Activated CD8-positive, alpha-beta memory T cell treated with anti-CD3 and anti-CD28 coated beads, Interleukin-2, amount 10 ng/mL, durations not matched to agents 7 days and 5 days (primary cell): ENCODE data around the gene USH2A. TPM values are rescaled to one million over a fixed set of nuclear protein-coding genes. Genes with fewer than 3 reads are reported as not detected.

ENCODE experiments used
- ATAC-seq: fragments of 150-1000 bp; cut with Tn5 transposase; one replicate; pipeline ENCODE4 v1.10.0; 2021; ENCODE audit warnings: moderate library complexity
- CTCF ChIA-PET: fragments of 350-600 bp; sonication (Branson Sonifier 250); formaldehyde crosslinking; loops from one replicate; lab custom pipeline; 2021; ENCODE audit warnings: antibody characterized with exemption; lab: Charles Lee
- DNase-seq: peaks from one replicate; pipeline ENCODE4 v3.0.0-alpha.2; 2020
- H3K27ac Mint-ChIP-seq: one replicate; pipeline ENCODE4 v1.8.0; 2021; ENCODE audit warnings: mild to moderate bottlenecking, mixed read lengths
- H3K27me3 Mint-ChIP-seq: one replicate; pipeline ENCODE4 v1.8.0; 2021; ENCODE audit warnings: mixed read lengths
- H3K36me3 Mint-ChIP-seq: one replicate; pipeline ENCODE4 v1.8.0; 2021; ENCODE audit warnings: mild to moderate bottlenecking, mixed read lengths
- H3K4me1 Mint-ChIP-seq: one replicate; pipeline ENCODE4 v1.8.0; 2021; ENCODE audit warnings: mixed read lengths
- H3K4me3 Mint-ChIP-seq: one replicate; pipeline ENCODE4 v1.8.0; 2021; ENCODE audit warnings: mild to moderate bottlenecking, moderate library complexity, mixed read lengths
- H3K9me3 Mint-ChIP-seq: one replicate; pipeline ENCODE4 v1.8.0; 2022; ENCODE audit warnings: low read depth, mixed read lengths
- total RNA-seq, 2 experiments: library from RNA; stranded (reverse); gene quantifications; one replicate each; pipeline ENCODE4 v1.2.3, GENCODE V29; 2021

USH2A gene
- total RNA-seq, 2 experiments from 2014 or later, result not detected

GRCh38 chr1:215911406-215911968 lies 511.8 kb downstream of the USH2A start:
- H3K36me3 Mint-ChIP-seq, result no peaks in the 10 kb centered on the region
- H3K9me3 Mint-ChIP-seq, result peaks cover 17% of the 10 kb centered on the region
- ATAC-seq (no peak), DNase-seq (no peak)
- no peak overlapping the region for H3K27ac Mint-ChIP-seq
- H3K27me3 Mint-ChIP-seq, result no peaks in the 10 kb centered on the region
- H3K4me1 Mint-ChIP-seq, result no peaks in the 10 kb centered on the region
- CTCF ChIA-PET, result no interaction called here
- no peak overlapping the region for H3K4me3 Mint-ChIP-seq

DNA sequence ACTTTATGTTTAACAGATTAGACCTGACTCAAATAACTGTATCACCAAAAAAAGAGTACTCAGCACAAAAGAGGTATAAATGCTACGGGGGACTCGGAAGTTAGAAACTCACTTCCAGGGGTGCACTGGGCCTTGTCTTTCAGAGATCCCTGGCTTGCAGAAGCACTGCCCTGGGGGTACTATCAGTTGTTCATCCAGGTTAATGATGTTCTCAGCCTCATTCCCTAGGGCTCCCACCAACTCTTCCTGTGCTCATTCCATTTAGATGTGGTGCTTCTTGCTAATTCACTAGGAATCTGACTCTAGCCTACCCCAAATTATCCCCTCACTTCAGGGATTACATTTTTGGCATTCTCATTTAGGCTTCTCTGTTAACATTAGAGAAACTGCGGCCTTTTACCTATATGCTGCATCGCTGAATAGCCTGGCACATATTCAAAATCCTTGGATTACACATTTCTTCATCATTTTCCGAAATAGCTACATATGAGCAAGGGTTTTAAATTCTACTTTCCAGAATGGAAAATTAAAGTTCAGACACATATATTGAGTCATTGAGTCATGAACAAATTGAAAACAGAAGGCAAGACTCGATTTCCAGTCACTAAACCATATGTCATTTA lies 517.6 kb downstream of the USH2A start:
- H3K4me1 Mint-ChIP-seq, result no peaks in the 10 kb centered on the region

DNA sequence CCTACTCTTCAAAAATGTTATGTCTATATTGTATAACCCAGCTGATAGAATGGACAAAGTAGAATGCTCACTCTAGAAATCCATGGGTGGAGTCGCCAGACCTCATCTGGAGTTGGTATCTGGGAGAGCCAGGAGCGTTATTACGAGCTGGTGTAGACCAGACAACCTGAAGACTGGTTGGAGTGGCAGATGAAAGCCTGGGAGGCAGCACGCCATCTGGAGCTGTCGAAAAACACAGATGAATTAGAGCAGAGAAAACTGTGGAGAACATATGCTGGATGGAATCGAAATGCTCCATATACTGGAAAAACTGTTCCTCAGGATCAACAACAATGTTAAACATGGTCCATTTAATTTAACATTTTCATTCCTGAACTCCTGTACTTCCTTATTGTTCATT lies 522.6 kb downstream of the USH2A start:
- Mint-ChIP-seq H3K27me3 (no peaks in the 10 kb centered on the region), H3K36me3 (no peaks in the 10 kb centered on the region), H3K9me3 (peaks cover 17% of the 10 kb centered on the region), H3K27ac (no peak overlapping the region), H3K4me1 (no peaks in the 10 kb centered on the region), H3K4me3 (no peak overlapping the region)
- ATAC-seq (no peak), DNase-seq (no peak)
- CTCF ChIA-PET, result no interaction called here

More for the DNA sequence above, 517.6 kb downstream of the USH2A start:
- Mint-ChIP-seq H3K27me3 (no peaks in the 10 kb centered on the region), H3K36me3 (no peaks in the 10 kb centered on the region), H3K9me3 (peaks cover 11% of the 10 kb centered on the region), H3K27ac (no peak overlapping the region), H3K4me3 (no peak overlapping the region)
- ATAC-seq (no peak), DNase-seq (no peak)
- CTCF ChIA-PET, result no interaction called here

DNA sequence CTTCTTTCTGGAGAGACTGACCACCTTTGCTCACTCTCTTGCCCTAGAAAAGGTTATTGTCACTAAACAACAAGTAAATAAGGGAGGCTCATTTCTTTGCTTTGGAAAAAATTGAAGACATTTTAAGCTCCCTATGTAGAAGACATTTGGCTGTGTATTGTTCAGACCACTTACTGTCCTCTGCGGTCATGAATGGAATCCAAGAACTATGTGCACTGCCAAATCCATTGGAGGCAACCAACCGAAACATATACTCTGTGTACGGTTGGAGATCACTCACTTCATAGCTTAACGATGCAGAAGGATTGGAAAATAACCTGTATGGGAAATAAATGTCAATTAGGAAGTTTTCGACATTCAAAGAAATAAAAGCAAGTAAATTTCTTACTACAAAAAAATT lies 523.3 kb downstream of the USH2A start:
- no peak for ATAC-seq

GRCh38 chr1:215895893-215896292 lies 527.4 kb downstream of the USH2A start:
- H3K4me3 Mint-ChIP-seq, result no peak overlapping the region
- H3K36me3 Mint-ChIP-seq, result no peaks in the 10 kb centered on the region
- no peak for DNase-seq
- H3K27me3 Mint-ChIP-seq, result no peaks in the 10 kb centered on the region
- H3K9me3 Mint-ChIP-seq, result peaks cover 8% of the 10 kb centered on the region
- no peak for ATAC-seq
- no peak overlapping the region for H3K27ac Mint-ChIP-seq
- CTCF ChIA-PET, result no interaction called here
- no peaks in the 10 kb centered on the region for H3K4me1 Mint-ChIP-seq

More for the DNA sequence above, 523.3 kb downstream of the USH2A start:
- CTCF ChIA-PET, result no interaction called here
- H3K9me3 Mint-ChIP-seq, result peaks cover 17% of the 10 kb centered on the region
- DNase-seq, result no peak
- H3K27me3 Mint-ChIP-seq, result no peaks in the 10 kb centered on the region
- H3K36me3 Mint-ChIP-seq, result no peaks in the 10 kb centered on the region
- H3K27ac Mint-ChIP-seq, result no peak overlapping the region
- H3K4me3 Mint-ChIP-seq, result no peak overlapping the region
- no peaks in the 10 kb centered on the region for H3K4me1 Mint-ChIP-seq

- CTCF ChIA-PET, result no interaction called here
- H3K4me1 Mint-ChIP-seq, result no peaks in the 10 kb centered on the region
- DNase-seq (no peak), ATAC-seq (no peak)
- H3K27me3 Mint-ChIP-seq, result no peaks in the 10 kb centered on the region
- peaks cover 10% of the 10 kb centered on the region for H3K9me3 Mint-ChIP-seq
- no peaks in the 10 kb centered on the region for H3K36me3 Mint-ChIP-seq
- no peak overlapping the region for H3K27ac Mint-ChIP-seq
- no peak overlapping the region for H3K4me3 Mint-ChIP-seq
These were observed 528.0 kb downstream of the USH2A start for GRCh38 chr1:215895276-215895675.

DNA sequence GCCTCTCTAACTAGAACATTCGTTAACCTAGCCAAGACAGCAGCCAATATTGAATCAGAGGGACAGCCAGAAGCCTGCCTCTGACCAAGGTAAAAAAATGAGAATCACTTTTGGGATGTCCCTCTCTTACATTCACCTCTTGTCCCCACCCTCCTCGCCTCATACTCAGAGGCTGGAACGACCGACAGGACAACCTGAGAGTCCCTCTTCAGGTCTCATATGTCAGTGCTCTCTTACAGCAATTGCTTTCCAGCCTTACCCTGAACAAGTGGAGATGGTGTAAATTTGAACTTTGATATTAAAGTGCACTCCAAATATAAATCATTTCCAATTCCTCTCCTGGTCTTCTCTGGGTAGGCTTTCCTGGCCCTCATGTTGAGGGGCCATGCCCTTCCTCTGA lies 528.6 kb downstream of the USH2A start:
- ATAC-seq (no peak), DNase-seq (no peak)
- Mint-ChIP-seq H3K4me3 (no peak overlapping the region), H3K4me1 (no peaks in the 10 kb centered on the region), H3K27me3 (no peaks in the 10 kb centered on the region), H3K9me3 (peaks cover 7% of the 10 kb centered on the region), H3K36me3 (no peaks in the 10 kb centered on the region), H3K27ac (no peak overlapping the region)
- CTCF ChIA-PET, result no interaction called here

- no peaks in the 10 kb centered on the region for H3K4me1 Mint-ChIP-seq
- DNase-seq, result no peak
- peaks cover 7% of the 10 kb centered on the region for H3K9me3 Mint-ChIP-seq
- no peaks in the 10 kb centered on the region for H3K27me3 Mint-ChIP-seq
- no peak for ATAC-seq
- CTCF ChIA-PET, result no interaction called here
- H3K4me3 Mint-ChIP-seq, result no peak overlapping the region
- no peaks in the 10 kb centered on the region for H3K36me3 Mint-ChIP-seq
- H3K27ac Mint-ChIP-seq, result no peak overlapping the region
These were observed 531.8 kb downstream of the USH2A start for GRCh38 chr1:215891266-215892057.

DNA sequence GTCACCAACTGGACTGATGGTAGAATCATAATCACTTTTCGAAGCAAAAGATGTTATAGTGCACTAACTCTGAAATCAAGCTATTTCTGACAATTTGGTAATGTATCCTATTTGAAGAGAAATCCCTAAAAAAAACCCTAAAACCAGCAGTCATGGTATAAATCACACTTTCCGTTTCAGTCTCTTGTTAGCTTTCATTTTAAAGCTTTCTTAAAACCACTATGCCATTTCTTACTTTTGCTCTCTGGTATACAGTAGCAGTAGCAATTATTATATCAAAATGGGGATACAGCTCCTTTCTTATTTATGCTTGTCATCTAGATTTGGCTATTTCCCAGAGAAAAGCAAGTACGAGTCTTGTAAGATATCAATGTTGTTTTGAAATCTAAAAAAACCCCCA lies 532.8 kb downstream of the USH2A start:
- H3K27ac Mint-ChIP-seq, result no peak overlapping the region
- CTCF ChIA-PET, result no interaction called here
- H3K36me3 Mint-ChIP-seq, result no peaks in the 10 kb centered on the region
- ATAC-seq (no peak), DNase-seq (no peak)
- H3K27me3 Mint-ChIP-seq, result no peaks in the 10 kb centered on the region
- H3K4me3 Mint-ChIP-seq, result no peak overlapping the region
- peaks cover 6% of the 10 kb centered on the region for H3K9me3 Mint-ChIP-seq
- H3K4me1 Mint-ChIP-seq, result no peaks in the 10 kb centered on the region

GRCh38 chr1:215889871-215890270 lies 533.4 kb downstream of the USH2A start:
- H3K27me3 Mint-ChIP-seq, result no peaks in the 10 kb centered on the region
- CTCF ChIA-PET, result no interaction called here
- H3K36me3 Mint-ChIP-seq, result no peaks in the 10 kb centered on the region
- ATAC-seq (no peak), DNase-seq (no peak)
- no peaks in the 10 kb centered on the region for H3K4me1 Mint-ChIP-seq
- H3K4me3 Mint-ChIP-seq, result no peak overlapping the region
- H3K27ac Mint-ChIP-seq, result no peak overlapping the region
- peaks cover 6% of the 10 kb centered on the region for H3K9me3 Mint-ChIP-seq

- H3K27ac Mint-ChIP-seq, result no peak overlapping the region
- H3K4me1 Mint-ChIP-seq, result no peaks in the 10 kb centered on the region
- CTCF ChIA-PET, result no interaction called here
- H3K4me3 Mint-ChIP-seq, result no peak overlapping the region
- ATAC-seq, result no peak
- no peaks in the 10 kb centered on the region for H3K36me3 Mint-ChIP-seq
- H3K27me3 Mint-ChIP-seq, result no peaks in the 10 kb centered on the region
- DNase-seq, result no peak
- H3K9me3 Mint-ChIP-seq, result peaks cover 6% of the 10 kb centered on the region
These were observed 535.1 kb downstream of the USH2A start for GRCh38 chr1:215888159-215888558.

DNA sequence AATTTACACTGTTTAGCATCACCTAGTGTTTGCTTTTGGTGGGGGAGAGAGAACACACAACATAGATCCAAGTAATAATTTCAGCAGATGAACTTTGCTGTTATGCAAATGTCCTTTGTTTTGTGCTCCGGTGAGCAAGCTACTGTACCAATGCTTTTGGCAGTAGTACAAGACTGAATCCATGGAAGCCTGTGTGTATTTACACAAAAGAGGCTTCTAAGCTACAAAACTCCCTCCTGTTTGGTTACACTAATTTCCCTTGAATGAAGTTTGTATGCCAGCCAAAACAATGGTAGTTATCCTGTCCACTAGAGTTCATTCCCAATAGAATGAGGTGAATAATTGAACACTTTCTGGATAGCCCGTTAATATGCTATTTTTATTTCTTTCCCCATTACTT lies 535.6 kb downstream of the USH2A start:
- Mint-ChIP-seq H3K36me3 (no peaks in the 10 kb centered on the region), H3K27me3 (no peaks in the 10 kb centered on the region), H3K4me3 (no peak overlapping the region), H3K27ac (no peak overlapping the region), H3K4me1 (no peaks in the 10 kb centered on the region), H3K9me3 (peaks cover 6% of the 10 kb centered on the region)
- ATAC-seq (no peak), DNase-seq (no peak)
- CTCF ChIA-PET, result no interaction called here

DNA sequence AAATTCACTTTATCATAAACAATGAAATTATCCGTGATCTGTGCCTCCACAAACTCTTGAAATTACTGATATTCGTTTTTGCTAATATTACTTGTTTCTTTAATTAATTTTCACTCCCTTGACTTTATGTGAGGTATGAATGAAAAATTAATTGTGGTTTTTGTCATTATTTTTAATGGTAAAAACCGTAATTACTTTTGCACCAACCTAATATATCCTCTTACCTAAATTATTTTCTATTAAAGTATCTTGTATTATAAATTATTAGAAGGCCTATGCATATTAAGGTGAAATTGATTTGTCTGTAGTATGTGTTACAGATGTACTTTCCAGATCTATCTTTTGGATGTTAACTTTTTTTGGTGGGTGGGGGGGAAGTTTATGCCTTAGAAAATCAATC lies 540.2 kb downstream of the USH2A start:
- no peaks in the 10 kb centered on the region for H3K36me3 Mint-ChIP-seq
- ATAC-seq (no peak), DNase-seq (no peak)
- H3K27me3 Mint-ChIP-seq, result no peaks in the 10 kb centered on the region
- H3K4me3 Mint-ChIP-seq, result no peak overlapping the region
- CTCF ChIA-PET, result no interaction called here
- peaks cover 2% of the 10 kb centered on the region for H3K9me3 Mint-ChIP-seq
- H3K4me1 Mint-ChIP-seq, result no peaks in the 10 kb centered on the region
- H3K27ac Mint-ChIP-seq, result no peak overlapping the region

DNA sequence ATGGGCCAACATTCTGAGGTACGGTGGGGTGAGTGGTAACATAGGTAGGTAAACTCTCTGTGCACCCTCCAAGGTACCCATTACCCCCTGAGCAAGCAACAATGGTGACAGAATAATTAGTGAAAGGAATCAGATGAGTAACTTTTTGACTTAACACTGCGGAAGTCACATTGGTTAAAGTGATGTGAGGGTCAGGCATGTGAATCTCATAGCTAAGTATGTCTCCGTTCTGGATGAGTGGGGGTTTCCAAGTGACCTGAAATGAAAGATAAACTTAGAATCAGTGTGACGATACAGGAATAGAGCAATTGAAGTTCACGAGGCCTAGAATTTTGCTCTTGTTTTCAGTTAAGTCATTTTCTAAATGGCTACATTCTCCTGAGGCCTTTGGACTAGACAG lies 544.4 kb downstream of the USH2A start:
- DNase-seq (no peak), ATAC-seq (no peak)
- Mint-ChIP-seq H3K36me3 (no peaks in the 10 kb centered on the region), H3K9me3 (peaks cover 7% of the 10 kb centered on the region), H3K4me3 (no peak overlapping the region), H3K27me3 (no peaks in the 10 kb centered on the region), H3K27ac (no peak overlapping the region), H3K4me1 (no peaks in the 10 kb centered on the region)
- CTCF ChIA-PET, result no interaction called here
